ENCODE data around the gene RASSF4.
A peak's percentile ranks its signal among the peaks of the same experiment; 100 is the strongest.

RASSF4 gene

GRCh38 chr10:44962870-44963738 is 3.5 kb downstream of the RASSF4 start:
- DNase-seq (ENCODE audit: low read depth in 2 of 2, low spot score in 1 of 2), result no peak

- no peak for DNase-seq (ENCODE audit: low read depth in 2 of 2, low spot score in 1 of 2)
Measured at GRCh38 chr10:44963772-44964633, 4.4 kb downstream of the RASSF4 start.

- no peak for DNase-seq (ENCODE audit: low read depth in 2 of 2, low spot score in 1 of 2)
Measured at GRCh38 chr10:44965104-44965503, 5.5 kb downstream of the RASSF4 start.

- no peak for DNase-seq (ENCODE audit: low read depth in 2 of 2, low spot score in 1 of 2)
Measured at GRCh38 chr10:44965651-44966097, 6.1 kb downstream of the RASSF4 start.

- no peak for DNase-seq (ENCODE audit: low read depth in 2 of 2, low spot score in 1 of 2)
Measured at GRCh38 chr10:44966129-44966815, 6.7 kb downstream of the RASSF4 start.

- DNase-seq (ENCODE audit: low read depth in 2 of 2, low spot score in 1 of 2), result no peak
Measured at GRCh38 chr10:44966816-44967509, 7.4 kb downstream of the RASSF4 start.

GRCh38 chr10:44967616-44968015 is 8.0 kb downstream of the RASSF4 start:
- no peak for DNase-seq (ENCODE audit: low read depth in 2 of 2, low spot score in 1 of 2)

GRCh38 chr10:44968091-44968490 is 8.5 kb downstream of the RASSF4 start:
- no peak for DNase-seq (ENCODE audit: low read depth in 2 of 2, low spot score in 1 of 2)

- no peak for DNase-seq (ENCODE audit: low read depth in 2 of 2, low spot score in 1 of 2)
Measured at GRCh38 chr10:44968500-44969400, 9.1 kb downstream of the RASSF4 start.

GRCh38 chr10:44969854-44970253 is 10.3 kb downstream of the RASSF4 start:
- DNase-seq (ENCODE audit: low read depth in 2 of 2, low spot score in 1 of 2), result no peak

- no peak for DNase-seq (ENCODE audit: low read depth in 2 of 2, low spot score in 1 of 2)
Measured at GRCh38 chr10:44970812-44971395, 11.3 kb downstream of the RASSF4 start.

GRCh38 chr10:44971434-44971833 is 11.8 kb downstream of the RASSF4 start:
- DNase-seq (ENCODE audit: low read depth in 2 of 2, low spot score in 1 of 2), result no peak

GRCh38 chr10:44971935-44972757 is 12.5 kb downstream of the RASSF4 start:
- DNase-seq (ENCODE audit: low read depth in 2 of 2, low spot score in 1 of 2), result no peak

GRCh38 chr10:44972874-44973306 is 13.3 kb downstream of the RASSF4 start:
- no peak for DNase-seq (ENCODE audit: low read depth in 2 of 2, low spot score in 1 of 2)

GRCh38 chr10:44973323-44974081 is 13.9 kb downstream of the RASSF4 start:
- no peak for DNase-seq (ENCODE audit: low read depth in 2 of 2, low spot score in 1 of 2)

- DNase-seq (ENCODE audit: low read depth in 2 of 2, low spot score in 1 of 2), result no peak
Measured at GRCh38 chr10:44974082-44974627, 14.6 kb downstream of the RASSF4 start.

- peak in 1 of 2 donors; percentile 28 for DNase-seq (ENCODE audit: low read depth in 2 of 2, low spot score in 1 of 2)
Measured at GRCh38 chr10:44974628-44975430, 15.2 kb downstream of the RASSF4 start.

Data from stimulated activated CD8-positive, alpha-beta memory T cell treated with anti-CD3 and anti-CD28 coated beads, Interleukin-4, amount 100 ng/mL, for 1 hour (primary cell).